GM12891 (cell line): ENCODE measurements around the gene CALN1.

Source experiments
- DNase-seq: peaks from one replicate; pipeline ENCODE4 v3.0.0; 2011; ENCODE audit warnings: low spot score; ENCODE audit not compliant: insufficient read length
- FAIRE-seq: peaks from 2 replicates; lab custom pipeline; 2011; peaks lifted over from hg19 to GRCh38; lab: Jason Lieb, UNC
- PAX5 ChIP-seq: IDR thresholded peaks from 2 replicates; pipeline ENCODE4 v1.6.1; 2011; ENCODE audit warnings: low read length, moderate library complexity, mild to moderate bottlenecking; ENCODE audit not compliant: insufficient read depth, severe bottlenecking
- POLR2A ChIP-seq: IDR thresholded peaks from 2 replicates; pipeline ENCODE4 v1.6.1; 2011; ENCODE audit warnings: low read depth, low read length, control low read depth
- POLR2AphosphoS5 ChIP-seq: IDR thresholded peaks from 2 replicates; pipeline ENCODE4 v1.6.1; 2011; ENCODE audit warnings: low read depth, low read length, control low read depth
- POU2F2 ChIP-seq: IDR thresholded peaks from 2 replicates; pipeline ENCODE4 v1.6.1; 2011; ENCODE audit warnings: low read depth, mild to moderate bottlenecking, control low read depth, low read length, moderate library complexity
- SPI1 ChIP-seq: IDR thresholded peaks from 2 replicates; pipeline ENCODE4 v1.6.1; 2011; ENCODE audit warnings: low read depth, low read length, control low read depth
- TAF1 ChIP-seq: IDR thresholded peaks from 2 replicates; pipeline ENCODE4 v1.6.1; 2011; ENCODE audit warnings: low read depth, low read length, control low read depth

Gene CALN1

GRCh38 chr7:72007018-72007417 is 405.1 kb downstream of the CALN1 start:
- FAIRE-seq (no peak), DNase-seq (no peak)
- TF ChIP-seq TAF1 (no peak), POLR2A (no peak), POU2F2 (no peak), PAX5 (no peak), POLR2AphosphoS5 (no peak), SPI1 (no peak)

- DNase-seq: no peak
- TF ChIP-seq SPI1 (no peak), POLR2A (no peak), POU2F2 (no peak), POLR2AphosphoS5 (no peak), PAX5 (no peak), TAF1 (no peak)
- FAIRE-seq: no peak
These were observed 408.9 kb downstream of the CALN1 start for GRCh38 chr7:72003236-72003635.

- TF ChIP-seq PAX5 (no peak), POLR2A (no peak), POU2F2 (no peak), TAF1 (no peak), SPI1 (no peak), POLR2AphosphoS5 (no peak)
- no peak for FAIRE-seq
- no peak for DNase-seq
These were observed 416.0 kb downstream of the CALN1 start for GRCh38 chr7:71996141-71996540.

- no peak for DNase-seq
- no peak for FAIRE-seq
- TF ChIP-seq POLR2A: no peak
- no peak for TF ChIP-seq SPI1
- TF ChIP-seq TAF1: no peak
- TF ChIP-seq PAX5: no peak
- no peak for TF ChIP-seq POLR2AphosphoS5
- no peak for TF ChIP-seq POU2F2
These were observed 417.0 kb downstream of the CALN1 start for GRCh38 chr7:71995111-71995510.

GRCh38 chr7:71991586-71991985 is 420.6 kb downstream of the CALN1 start:
- TF ChIP-seq PAX5 (no peak), SPI1 (no peak), POU2F2 (no peak), POLR2AphosphoS5 (no peak), TAF1 (no peak), POLR2A (no peak)
- no peak for FAIRE-seq
- no peak for DNase-seq

GRCh38 chr7:71990138-71990462 is 422.0 kb downstream of the CALN1 start:
- TF ChIP-seq TAF1: no peak
- no peak for TF ChIP-seq SPI1
- no peak for TF ChIP-seq POLR2A
- no peak for TF ChIP-seq POLR2AphosphoS5
- no peak for TF ChIP-seq POU2F2
- TF ChIP-seq PAX5: no peak
- FAIRE-seq: no peak
- no peak for DNase-seq

- FAIRE-seq (no peak), DNase-seq (no peak)
- no peak for TF ChIP-seq POU2F2
- TF ChIP-seq SPI1: no peak
- no peak for TF ChIP-seq POLR2AphosphoS5
- no peak for TF ChIP-seq POLR2A
- TF ChIP-seq PAX5: no peak
- no peak for TF ChIP-seq TAF1
These were observed 423.9 kb downstream of the CALN1 start for GRCh38 chr7:71988201-71988600.

GRCh38 chr7:71987200-71987767 is 424.9 kb downstream of the CALN1 start:
- FAIRE-seq (no peak), DNase-seq (no peak)
- TF ChIP-seq POLR2A: no peak
- TF ChIP-seq PAX5: no peak
- no peak for TF ChIP-seq POLR2AphosphoS5
- TF ChIP-seq POU2F2: no peak
- TF ChIP-seq SPI1: no peak
- no peak for TF ChIP-seq TAF1

GRCh38 chr7:71984348-71984747 is 427.8 kb downstream of the CALN1 start:
- DNase-seq (no peak), FAIRE-seq (no peak)
- TF ChIP-seq POLR2A (no peak), PAX5 (no peak), POLR2AphosphoS5 (no peak), SPI1 (no peak), POU2F2 (no peak), TAF1 (no peak)

- no peak for FAIRE-seq
- no peak for DNase-seq
- TF ChIP-seq PAX5 (no peak), TAF1 (no peak), POU2F2 (no peak)
These were observed 429.3 kb downstream of the CALN1 start for GRCh38 chr7:71982851-71983250.

GRCh38 chr7:71976645-71977044 is 435.5 kb downstream of the CALN1 start:
- FAIRE-seq: no peak
- no peak for DNase-seq
- TF ChIP-seq POLR2A: no peak
- TF ChIP-seq TAF1: no peak
- TF ChIP-seq POU2F2: no peak
- TF ChIP-seq PAX5: no peak
- no peak for TF ChIP-seq SPI1
- TF ChIP-seq POLR2AphosphoS5: no peak

GRCh38 chr7:71974611-71975010 is 437.5 kb downstream of the CALN1 start:
- TF ChIP-seq POLR2AphosphoS5 (no peak), POLR2A (no peak), TAF1 (no peak), SPI1 (no peak)
- DNase-seq: no peak
- no peak for FAIRE-seq
